ENCODE results near the gene ZNF438. TPM values are rescaled to one million over a fixed set of nuclear protein-coding genes. Genes with fewer than 3 reads are reported as not detected.
"Not testable (repeated sequence)": the region's sequence is repeated elsewhere in the genome, so short reads cannot be mapped to it uniquely, and the experiment has no call there.

Gene ZNF438
- polyA plus RNA-seq, 1 experiment = 5.0 TPM

DNA sequence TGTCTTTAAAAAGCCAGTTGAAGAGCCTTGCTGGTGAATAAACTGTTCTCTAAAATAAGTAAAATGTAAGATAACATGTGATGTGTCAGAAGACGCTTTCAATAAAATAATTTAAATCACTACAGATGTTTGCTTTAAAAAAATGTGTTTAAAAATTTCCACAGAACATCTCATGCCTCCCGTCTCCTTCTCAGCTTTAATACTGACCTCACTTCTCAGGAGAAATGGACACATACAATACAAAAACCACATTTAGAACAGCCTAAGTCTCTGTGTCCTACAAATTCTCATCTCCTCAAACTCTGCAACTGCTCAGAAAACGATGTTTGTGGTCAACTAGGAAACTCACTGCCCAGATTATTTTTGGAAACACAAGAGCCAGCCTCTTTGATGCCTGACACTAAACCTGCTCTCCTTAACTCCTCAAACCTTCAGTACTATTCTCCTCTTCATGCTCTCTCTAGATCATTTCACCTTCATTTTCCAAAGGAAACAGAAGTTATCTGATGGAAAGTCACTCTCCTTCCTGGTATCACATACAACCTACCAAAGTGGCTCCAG, 120.3 kb downstream of the ZNF438 start:
- H3K4me3 ChIP-seq (ENCODE audit: low read depth, low read length) = no peak overlapping the region
- TF ChIP-seq, protein P1, sequence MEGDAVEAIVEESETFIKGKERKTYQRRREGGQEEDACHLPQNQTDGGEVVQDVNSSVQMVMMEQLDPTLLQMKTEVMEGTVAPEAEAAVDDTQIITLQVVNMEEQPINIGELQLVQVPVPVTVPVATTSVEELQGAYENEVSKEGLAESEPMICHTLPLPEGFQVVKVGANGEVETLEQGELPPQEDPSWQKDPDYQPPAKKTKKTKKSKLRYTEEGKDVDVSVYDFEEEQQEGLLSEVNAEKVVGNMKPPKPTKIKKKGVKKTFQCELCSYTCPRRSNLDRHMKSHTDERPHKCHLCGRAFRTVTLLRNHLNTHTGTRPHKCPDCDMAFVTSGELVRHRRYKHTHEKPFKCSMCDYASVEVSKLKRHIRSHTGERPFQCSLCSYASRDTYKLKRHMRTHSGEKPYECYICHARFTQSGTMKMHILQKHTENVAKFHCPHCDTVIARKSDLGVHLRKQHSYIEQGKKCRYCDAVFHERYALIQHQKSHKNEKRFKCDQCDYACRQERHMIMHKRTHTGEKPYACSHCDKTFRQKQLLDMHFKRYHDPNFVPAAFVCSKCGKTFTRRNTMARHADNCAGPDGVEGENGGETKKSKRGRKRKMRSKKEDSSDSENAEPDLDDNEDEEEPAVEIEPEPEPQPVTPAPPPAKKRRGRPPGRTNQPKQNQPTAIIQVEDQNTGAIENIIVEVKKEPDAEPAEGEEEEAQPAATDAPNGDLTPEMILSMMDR (IDR thresholded peaks at IDR 0.05; ENCODE audit: low read depth, low read length) = no peak
- no peak overlapping the region for H3K27ac ChIP-seq (ENCODE audit: low read depth, low read length)
- ChIA-PET POLR2A (interaction anchor here (0.6 kb wide), 1 partner anchor 1154 kb away, joined by 3 read pairs; no protein-coding TSS in a partner anchor), CTCF (no interaction called here)
- no peaks in the 10 kb centered on the region for H3K27me3 ChIP-seq (ENCODE audit: control insufficient read depth, insufficient read depth, low read length)
- no peaks in the 10 kb centered on the region for H3K9me3 ChIP-seq (ENCODE audit: control insufficient read depth, insufficient read depth, low read length)
- no peak for DNase-seq (ENCODE audit: low read depth, low spot score)

DNA sequence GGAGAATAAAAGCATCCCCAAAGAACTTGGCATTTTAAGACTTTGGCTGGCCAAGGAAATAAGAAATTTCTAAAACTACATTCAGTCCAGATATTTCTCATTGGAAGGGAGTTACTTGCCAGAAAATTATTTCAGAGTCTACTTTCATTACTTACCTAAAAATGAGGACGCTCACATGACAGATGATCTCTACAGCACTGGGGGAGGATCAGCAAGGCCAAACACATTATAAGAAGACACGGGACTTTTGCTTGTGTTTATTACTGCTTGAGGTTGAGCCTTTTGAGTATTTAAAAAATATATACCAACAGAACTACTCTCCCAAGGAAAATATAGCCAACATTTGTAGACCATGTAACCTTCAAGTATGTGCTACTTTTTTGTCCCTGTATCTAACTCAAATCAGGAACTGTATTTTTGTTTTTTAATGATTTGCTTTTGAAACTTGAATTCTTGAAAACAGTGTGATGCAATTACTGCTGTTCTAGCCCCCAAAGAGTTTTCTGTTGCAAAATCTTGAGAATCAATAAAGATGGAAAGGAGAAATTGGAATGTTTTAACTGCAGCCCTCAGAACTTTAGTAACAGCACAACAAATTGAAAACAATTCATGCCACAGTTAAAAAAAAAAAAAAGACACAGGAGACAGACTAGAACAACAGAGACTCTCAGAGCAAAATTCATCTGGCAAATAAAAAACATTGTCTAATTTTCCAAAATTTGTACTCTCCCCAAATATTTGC, 128.1 kb downstream of the ZNF438 start:
- DNase-seq (ENCODE audit: low read depth, low spot score) = no peak
- H3K27ac ChIP-seq (ENCODE audit: low read depth, low read length) = no peak overlapping the region
- ChIA-PET POLR2A (no interaction called here), CTCF (no interaction called here)
- TF ChIP-seq, protein P1 (IDR thresholded peaks at IDR 0.05; ENCODE audit: low read depth, low read length) = no peak
- H3K27me3 ChIP-seq (ENCODE audit: control insufficient read depth, insufficient read depth, low read length) = no peaks in the 10 kb centered on the region
- H3K9me3 ChIP-seq (ENCODE audit: control insufficient read depth, insufficient read depth, low read length) = peaks cover 8% of the 10 kb centered on the region; the same call in 1 of the 2 replicates
- H3K4me3 ChIP-seq (ENCODE audit: low read depth, low read length) = no peak overlapping the region

DNA sequence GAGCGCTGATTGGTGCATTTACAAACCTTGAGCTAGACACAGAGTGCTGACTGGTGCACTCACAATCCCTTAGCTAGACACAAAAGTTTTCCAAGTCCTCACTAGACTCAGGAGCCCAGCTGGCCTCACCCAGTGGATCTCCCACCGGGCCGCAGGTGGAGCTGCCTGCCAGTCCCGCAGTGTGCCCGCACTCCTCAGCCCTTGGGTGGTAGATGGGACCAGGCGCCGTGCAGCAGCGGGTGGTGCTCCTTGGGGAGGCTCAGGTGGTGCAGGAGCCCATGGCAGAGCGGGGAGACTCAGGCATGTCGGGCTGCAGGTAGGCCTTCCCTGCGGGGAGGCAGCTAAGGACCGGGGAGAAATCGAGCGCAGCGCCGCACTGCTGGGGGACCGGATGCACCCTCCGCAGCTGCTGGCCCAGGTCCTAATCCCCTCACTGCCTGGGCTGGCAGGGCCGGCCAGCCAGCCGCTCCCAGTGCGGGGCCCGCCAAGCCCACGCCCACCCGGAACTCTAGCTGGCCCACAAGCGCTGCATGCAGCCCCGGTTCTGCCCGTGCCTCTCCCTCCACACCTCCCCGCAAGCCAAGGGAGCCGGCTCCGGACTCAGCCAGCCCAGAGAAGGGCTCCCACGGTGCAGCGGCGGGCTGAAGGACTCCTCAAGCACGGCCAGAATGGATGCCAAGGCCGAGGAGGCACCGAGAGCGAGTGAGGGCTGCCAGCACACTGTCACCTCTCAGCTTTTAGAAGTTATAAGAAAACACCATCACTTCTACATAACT, 128.9 kb downstream of the ZNF438 start:
- no peak overlapping the region for H3K27ac ChIP-seq (ENCODE audit: low read depth, low read length)
- H3K27me3 ChIP-seq (ENCODE audit: control insufficient read depth, insufficient read depth, low read length) = no peaks in the 10 kb centered on the region
- peaks cover 8% of the 10 kb centered on the region; the same call in 1 of the 2 replicates for H3K9me3 ChIP-seq (ENCODE audit: control insufficient read depth, insufficient read depth, low read length)
- DNase-seq (ENCODE audit: low read depth, low spot score) = no peak
- TF ChIP-seq, protein P1 (IDR thresholded peaks at IDR 0.05; ENCODE audit: low read depth, low read length) = no peak
- ChIA-PET POLR2A (no interaction called here), CTCF (no interaction called here)
- H3K4me3 ChIP-seq (ENCODE audit: low read depth, low read length) = no peak overlapping the region

DNA sequence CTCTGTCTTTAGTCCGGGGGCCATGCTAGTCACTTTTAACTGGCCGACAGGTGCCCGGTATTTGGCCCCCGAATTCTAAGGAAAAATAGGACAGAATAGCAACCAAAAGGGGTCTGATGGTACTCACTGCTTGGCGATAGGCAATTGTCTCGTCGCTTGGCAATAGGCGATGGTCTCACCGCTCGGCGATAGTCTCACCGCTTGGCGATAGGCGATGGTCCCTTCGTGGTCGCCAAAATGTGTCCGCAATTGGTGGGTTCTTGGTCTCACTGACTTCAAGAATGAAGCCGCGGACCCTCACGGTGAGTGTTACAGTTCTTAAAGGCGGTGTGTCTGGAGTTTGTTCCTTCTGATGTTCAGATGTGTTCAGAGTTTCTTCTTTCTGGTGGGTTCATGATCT, 130.2 kb downstream of the ZNF438 start:
- POLR2A ChIA-PET; H3K27ac ChIP-seq (ENCODE audit: low read depth, low read length); DNase-seq (ENCODE audit: low read depth, low spot score); H3K4me3 ChIP-seq (ENCODE audit: low read depth, low read length); H3K9me3 ChIP-seq (ENCODE audit: control insufficient read depth, insufficient read depth, low read length); H3K27me3 ChIP-seq (ENCODE audit: control insufficient read depth, insufficient read depth, low read length): not testable (repeated sequence)
- CTCF ChIA-PET = interaction anchor here (0.6 kb wide), 1 partner anchor 522 kb away, joined by 3 read pairs; no protein-coding TSS in a partner anchor

DNA sequence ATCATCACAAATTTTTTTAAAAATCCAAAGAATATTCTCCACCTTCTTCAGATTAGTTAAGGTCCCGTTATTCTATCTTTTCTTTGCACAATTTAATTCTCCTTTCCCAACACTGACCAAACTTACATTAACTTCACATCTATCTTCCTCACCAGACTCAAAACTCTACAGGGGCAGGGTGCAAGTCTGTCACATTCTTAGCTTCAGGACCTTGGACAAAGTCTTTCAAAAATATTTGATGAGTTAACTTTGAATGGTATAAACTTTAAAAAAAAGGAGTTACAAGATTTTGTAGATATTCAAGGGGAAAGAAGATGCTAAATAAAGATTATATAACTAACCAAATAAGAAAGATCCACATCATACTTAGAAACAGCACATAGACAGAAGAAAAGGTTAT, 132.7 kb downstream of the ZNF438 start:
- TF ChIP-seq, protein P1 (IDR thresholded peaks at IDR 0.05; ENCODE audit: low read depth, low read length) = no peak
- no peaks in the 10 kb centered on the region for H3K27me3 ChIP-seq (ENCODE audit: control insufficient read depth, insufficient read depth, low read length)
- H3K27ac ChIP-seq (ENCODE audit: low read depth, low read length) = no peak overlapping the region
- no peak for DNase-seq (ENCODE audit: low read depth, low spot score)
- peaks cover 8% of the 10 kb centered on the region; the same call in 1 of the 2 replicates for H3K9me3 ChIP-seq (ENCODE audit: control insufficient read depth, insufficient read depth, low read length)
- no peak overlapping the region for H3K4me3 ChIP-seq (ENCODE audit: low read depth, low read length)
- CTCF ChIA-PET = no interaction called here
- POLR2A ChIA-PET = no interaction called here
